ENCODE data around the gene S100A4.
A peak's percentile ranks its signal among the peaks of the same experiment; 100 is the strongest.

The S100A4 gene

GRCh38 chr1:153547560-153548551 is 2.2 kb upstream of the S100A4 start:
- DNase-seq (ENCODE audit: low read depth): no peak

DNA sequence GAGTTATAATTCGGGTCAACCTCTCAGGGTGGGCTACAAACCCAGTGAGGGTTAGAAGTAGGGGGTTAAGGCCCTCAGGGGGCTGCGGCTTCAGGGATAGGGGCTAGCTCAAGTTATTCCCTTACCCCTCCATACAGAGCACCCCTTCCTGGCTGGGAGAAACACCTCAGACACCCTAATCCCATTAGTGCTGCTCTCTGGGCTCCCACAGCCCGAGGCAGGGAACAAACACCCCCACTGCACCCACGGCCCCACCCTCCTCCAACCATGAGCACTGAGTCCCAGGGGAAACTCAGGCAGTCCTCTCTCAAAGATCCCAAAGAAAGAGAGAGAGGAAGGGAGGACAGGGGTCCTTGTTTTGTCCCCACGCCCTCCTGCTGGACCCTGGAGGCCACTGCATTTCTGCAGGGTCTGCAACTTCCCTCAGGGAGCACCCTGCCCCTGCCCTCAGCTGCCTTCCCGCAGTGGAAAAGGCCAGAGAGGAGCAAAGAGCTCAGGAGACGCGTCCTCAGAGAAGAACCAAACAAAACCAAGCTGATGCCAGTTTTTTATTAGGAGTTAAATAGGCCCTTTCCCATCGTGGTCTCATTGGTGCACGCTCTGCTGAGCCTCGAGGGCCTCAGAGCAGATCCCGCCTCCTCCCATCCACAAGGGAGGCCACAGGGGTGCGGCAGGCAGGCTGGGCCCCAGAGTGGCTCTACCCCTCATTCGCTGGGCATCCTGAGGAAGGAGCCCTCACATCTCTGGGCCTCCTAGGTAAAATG is 1.4 kb upstream of the S100A4 start:
- DNase-seq (ENCODE audit: low read depth): no peak

GRCh38 chr1:153546371-153546770 is 765 bp upstream of the S100A4 start:
- DNase-seq (ENCODE audit: low read depth): no peak

GRCh38 chr1:153544453-153545066 is 1.0 kb downstream of the S100A4 start:
- DNase-seq (ENCODE audit: low read depth): no peak

GRCh38 chr1:153543736-153544135 is 1.9 kb downstream of the S100A4 start:
- DNase-seq (ENCODE audit: low read depth): no peak

GRCh38 chr1:153542956-153543711 is 2.5 kb downstream of the S100A4 start:
- no peak for DNase-seq (ENCODE audit: low read depth)

- DNase-seq (ENCODE audit: low read depth): no peak
Measured at GRCh38 chr1:153541641-153542590, 3.7 kb downstream of the S100A4 start.

DNA sequence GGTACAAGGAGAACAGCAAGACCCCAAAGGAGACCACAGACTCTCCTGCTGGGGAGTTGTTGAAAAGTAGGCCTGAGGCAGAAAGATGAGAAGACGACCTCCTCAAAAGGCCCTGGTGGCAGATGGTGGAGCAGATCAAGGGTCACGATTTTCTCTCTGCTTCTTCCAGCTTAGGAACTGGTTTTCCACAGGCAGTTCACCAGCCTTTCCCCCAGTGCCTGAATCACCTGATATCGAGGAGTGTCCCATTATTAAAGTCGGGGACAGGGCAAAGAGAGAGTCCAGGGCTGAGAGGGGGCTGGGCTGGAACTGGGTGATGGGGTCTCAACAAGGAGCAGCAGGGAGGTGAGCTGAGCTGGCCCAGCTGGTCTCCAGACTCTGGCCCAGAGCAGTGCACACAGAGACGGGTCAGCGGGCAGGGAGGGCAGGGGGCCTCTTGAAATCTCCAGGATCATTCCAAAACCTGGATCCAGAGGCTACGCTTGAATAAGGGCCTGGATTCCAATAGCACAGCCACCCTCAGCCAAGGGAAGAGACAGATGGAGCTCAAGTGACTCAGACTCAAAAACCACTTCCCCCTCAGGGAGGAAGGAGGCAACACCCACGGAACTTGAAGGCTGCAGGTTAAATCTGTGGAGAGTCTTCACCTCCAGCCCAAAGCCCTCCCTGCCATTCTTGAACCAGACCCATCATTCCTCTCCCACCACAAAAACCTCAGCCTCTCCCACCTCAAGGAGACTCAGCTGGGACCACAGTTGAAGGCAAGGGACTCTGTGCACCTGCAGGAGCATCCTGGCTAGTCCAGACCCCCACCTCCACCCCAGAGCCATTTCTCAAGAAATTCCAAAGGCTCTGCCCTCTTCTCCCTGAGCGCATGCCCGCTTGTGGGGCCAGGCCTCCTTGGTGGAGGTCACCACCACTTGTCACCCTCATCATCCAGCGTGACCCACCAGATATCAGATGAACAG is 4.9 kb downstream of the S100A4 start, which contains the start of gene S100A5:
S100A5 (minus strand) TSS at position 541 of the 968 bp plus-strand sequence. CDS start 743 bp downstream, outside the sequence.
- no peak for DNase-seq (ENCODE audit: low read depth)

- no peak for DNase-seq (ENCODE audit: low read depth)
Measured at GRCh38 chr1:153539395-153540093, 6.1 kb downstream of the S100A4 start.

GRCh38 chr1:153538315-153538821 is 7.2 kb downstream of the S100A4 start:
- no peak for DNase-seq (ENCODE audit: low read depth)

DNA sequence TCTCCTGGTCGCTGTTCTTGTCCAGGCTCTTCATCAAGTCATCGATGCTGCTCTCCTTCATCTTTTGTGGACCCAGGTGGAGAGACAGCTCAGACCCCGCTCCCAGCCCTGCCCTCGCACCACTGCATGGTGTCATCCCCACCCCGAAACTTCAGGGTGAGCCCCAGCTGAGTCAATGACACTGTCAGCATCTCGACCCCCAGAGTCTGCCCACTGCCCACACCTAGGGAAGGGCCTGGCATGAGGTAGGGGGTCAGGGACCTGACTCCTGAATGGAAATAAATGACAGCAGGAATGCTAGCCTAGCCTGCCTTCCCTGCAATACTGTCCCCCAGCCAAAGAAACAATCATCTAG is 8.3 kb downstream of the S100A4 start:
- DNase-seq (ENCODE audit: low read depth): no peak

GRCh38 chr1:153536671-153537375 is 8.8 kb downstream of the S100A4 start:
- DNase-seq (ENCODE audit: low read depth): no peak

DNA sequence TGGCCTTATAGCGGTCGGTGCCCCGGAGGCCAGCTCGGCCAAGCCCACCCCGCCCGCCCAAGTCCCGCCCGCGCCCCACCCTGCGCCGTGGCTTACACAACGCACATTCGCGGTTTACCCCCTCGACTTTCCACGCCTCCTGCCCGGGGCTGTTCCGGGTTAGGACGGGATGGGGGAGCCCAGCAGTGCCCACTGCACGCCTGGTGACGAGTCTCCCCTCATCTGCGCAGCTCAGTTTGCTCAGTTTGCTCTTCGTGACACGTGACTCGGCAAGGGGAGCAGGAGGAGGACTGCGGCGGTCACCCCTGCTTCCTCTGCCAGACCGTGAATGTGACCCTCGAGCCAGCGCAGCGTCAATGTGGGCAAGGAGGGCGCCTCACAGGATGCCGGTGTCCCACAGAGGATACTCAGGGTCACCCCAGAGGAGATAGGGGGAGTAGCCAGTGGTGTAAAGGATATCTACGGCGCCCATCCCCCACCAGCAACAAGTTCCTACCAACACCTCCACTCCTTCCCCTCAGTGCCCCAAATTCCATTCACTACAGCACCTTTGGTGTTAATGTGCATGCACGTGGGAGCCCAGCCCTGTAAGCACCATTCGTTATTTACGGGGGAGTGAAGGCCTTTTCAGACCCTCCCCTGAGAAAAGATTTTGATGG is 9.5 kb downstream of the S100A4 start:
- DNase-seq (ENCODE audit: low read depth): peak; percentile 78

GRCh38 chr1:153535242-153536011 is 10.2 kb downstream of the S100A4 start, which contains the start of gene S100A6:
S100A6 (minus strand) TSS chr1:153535991; CDS start chr1:153535339, 652 bp downstream.
- DNase-seq (ENCODE audit: low read depth): no peak

- no peak for DNase-seq (ENCODE audit: low read depth)
Measured at GRCh38 chr1:153534925-153535241, 10.7 kb downstream of the S100A4 start.

GRCh38 chr1:153534226-153534924 is 11.2 kb downstream of the S100A4 start:
- DNase-seq (ENCODE audit: low read depth): no peak

All from activated T-helper 1 cell treated with Interleukin-2 at 50 U/mL for 16 hours (primary cell).